DMS 273 treated with DMSO at 0.1 percent for 48 hours (cell line): ENCODE measurements around the gene PCSK1N.
"Not testable (repeated sequence)": the region's sequence is repeated elsewhere in the genome, so short reads cannot be mapped to it uniquely, and the experiment has no call there.

Source experiments
- DNase-seq: peaks from one replicate; lab custom pipeline; 2025; lab: John Stamatoyannopoulos, UW

Gene PCSK1N

GRCh38 chrX:48823053-48823452, 12.4 kb downstream of the PCSK1N start:
- no peak for DNase-seq

GRCh38 chrX:48819394-48819793, 16.0 kb downstream of the PCSK1N start:
- DNase-seq = not testable (repeated sequence)

- DNase-seq = no peak
These were observed 16.5 kb downstream of the PCSK1N start for GRCh38 chrX:48818866-48819265.

GRCh38 chrX:48818098-48818497, 17.3 kb downstream of the PCSK1N start:
- DNase-seq = no peak

- DNase-seq = no peak
These were observed 19.2 kb downstream of the PCSK1N start for GRCh38 chrX:48816014-48816810.

GRCh38 chrX:48815266-48815665, 20.1 kb downstream of the PCSK1N start:
- DNase-seq = no peak

GRCh38 chrX:48814722-48815121, 20.7 kb downstream of the PCSK1N start:
- DNase-seq = no peak

- DNase-seq = no peak
These were observed 21.8 kb downstream of the PCSK1N start for GRCh38 chrX:48813644-48814043.

GRCh38 chrX:48806081-48806480, 29.3 kb downstream of the PCSK1N start:
- no peak for DNase-seq

GRCh38 chrX:48802905-48803200, 32.6 kb downstream of the PCSK1N start:
- DNase-seq = no peak

GRCh38 chrX:48802089-48802904, 33.1 kb downstream of the PCSK1N start:
- DNase-seq = peak; percentile 73

GRCh38 chrX:48801280-48802088, 33.9 kb downstream of the PCSK1N start, which contains the start of gene HDAC6:
TSS of gene HDAC6 (plus strand) at chrX:48802067. CDS start at chrX:48802693, 626 bp downstream.
- peak; percentile 97 for DNase-seq

- DNase-seq = no peak
These were observed 34.7 kb downstream of the PCSK1N start for GRCh38 chrX:48800574-48801279.

GRCh38 chrX:48798318-48798717, 37.1 kb downstream of the PCSK1N start:
- no peak for DNase-seq

- DNase-seq = no peak
These were observed 40.4 kb downstream of the PCSK1N start for GRCh38 chrX:48794911-48795515.

GRCh38 chrX:48794340-48794910, 41.0 kb downstream of the PCSK1N start:
- DNase-seq = no peak

- DNase-seq = no peak
These were observed 41.5 kb downstream of the PCSK1N start for GRCh38 chrX:48793935-48794334.

- DNase-seq = no peak
These were observed 43.2 kb downstream of the PCSK1N start for GRCh38 chrX:48792219-48792618.

- DNase-seq = no peak
These were observed 44.2 kb downstream of the PCSK1N start for GRCh38 chrX:48791063-48791820.

GRCh38 chrX:48790477-48790876, 44.9 kb downstream of the PCSK1N start:
- no peak for DNase-seq
